Endothelial cell of umbilical vein (primary cell): ENCODE results near the gene TK2. TPM values are rescaled to one million over a fixed set of nuclear protein-coding genes. Genes with fewer than 3 reads are reported as not detected.
A peak's percentile ranks its signal among the peaks of the same experiment; 100 is the strongest.

Source experiments
- BruUV-seq: library from RNA; stranded (reverse); fragments of 400-500 nt; replicated peaks from 2 replicates; lab custom pipeline; 2021; lab: Mats Ljungman, UMichigan
- CTCF ChIA-PET: fragments of 300-600, 350-600 bp; sonication (Branson Sonifier 250); formaldehyde crosslinking; loops from one replicate; lab custom pipeline; 2021; ENCODE audit warnings: antibody characterized with exemption, inconsistent platforms; lab: Charles Lee
- POLR2A ChIA-PET: fragments of 300-600, 350-600 bp; sonication (Branson Sonifier 250); formaldehyde crosslinking; loops from one replicate; lab custom pipeline; 2021; ENCODE audit warnings: antibody characterized with exemption, inconsistent platforms; lab: Charles Lee
- DNase-seq: peaks from one replicate; pipeline ENCODE4 v3.0.0-alpha.2; 2011; ENCODE audit warnings: low read depth, low spot score
- FAIRE-seq: peaks from 2 replicates; lab custom pipeline; 2011; peaks lifted over from hg19 to GRCh38; lab: Jason Lieb, UNC
- H2AFZ ChIP-seq: 2 replicates; pipeline ENCODE4 v1.6.0; 2012; ENCODE audit warnings: low read depth, low read length, control low read depth, inconsistent platforms
- H3K27ac ChIP-seq: 2 replicates; pipeline ENCODE4 v1.5.1; 2011; ENCODE audit warnings: low read depth, mild to moderate bottlenecking, control low read depth, low read length, moderate library complexity; ENCODE audit not compliant: insufficient read depth
- H3K27me3 ChIP-seq, 2 experiments: 2 replicates each; pipeline versions ENCODE4 v1.6.0 to v1.6.1; 2011; ENCODE audit warnings: low read length in 2 of 2, mixed read lengths in 1 of 2; ENCODE audit not compliant: control insufficient read depth in 2 of 2, insufficient read depth in 2 of 2
- H3K36me3 ChIP-seq, 2 experiments: 2 replicates in 1 of 2; 3 replicates in 1 of 2; pipeline ENCODE4 v1.5.1; 2011; ENCODE audit warnings: low read length in 2 of 2, mild to moderate bottlenecking in 1 of 2, moderate library complexity in 1 of 2; ENCODE audit not compliant: control insufficient read depth in 2 of 2, insufficient read depth in 2 of 2; ENCODE audit errors: extremely low read depth in 1 of 2
- H3K4me1 ChIP-seq: 3 replicates; pipeline ENCODE4 v1.5.1; 2011; ENCODE audit warnings: mild to moderate bottlenecking, low read length; ENCODE audit not compliant: control insufficient read depth, insufficient read depth; ENCODE audit errors: extremely low read depth
- H3K4me2 ChIP-seq: 2 replicates; pipeline ENCODE4 v1.6.1; 2011; ENCODE audit warnings: low read length, control low read depth, mixed read lengths; ENCODE audit not compliant: insufficient read depth
- H3K4me3 ChIP-seq, 3 experiments: fragments of 200-600 bp in 1 of 3; sonication (generic), shearing (Covaris generic) in 1 of 3; replicated peaks in 1 of 3; 2 replicates each; pipeline ENCODE4 v1.5.1; 2011 to 2016; ENCODE audit warnings: control low read depth in 3 of 3, low read length in 3 of 3, mild to moderate bottlenecking in 2 of 3, inconsistent platforms in 1 of 3, low read depth in 1 of 3, moderate library complexity in 1 of 3; ENCODE audit not compliant: insufficient read depth in 1 of 3
- H3K79me2 ChIP-seq: 2 replicates; pipeline ENCODE4 v1.6.0; 2012; ENCODE audit warnings: low read length, inconsistent platforms; ENCODE audit not compliant: control insufficient read depth, insufficient read depth
- H3K9ac ChIP-seq: replicated peaks from 2 replicates; pipeline ENCODE3; 2011; ENCODE audit warnings: low read length, control low read depth; ENCODE audit not compliant: insufficient read depth; ENCODE audit errors: extremely low read depth
- H3K9me1 ChIP-seq: replicated peaks from 3 replicates; pipeline ENCODE4 v1.6.0; 2011; ENCODE audit warnings: mild to moderate bottlenecking, low read length; ENCODE audit not compliant: control insufficient read depth, insufficient read depth; ENCODE audit errors: extremely low read depth
- H3K9me3 ChIP-seq: replicated peaks from 2 replicates; pipeline ENCODE4 v1.5.1; 2012; ENCODE audit warnings: low read length, inconsistent platforms; ENCODE audit not compliant: control insufficient read depth, insufficient read depth
- H4K20me1 ChIP-seq: replicated peaks from 2 replicates; pipeline ENCODE3; 2011; ENCODE audit warnings: mild to moderate bottlenecking, low read length; ENCODE audit not compliant: control insufficient read depth, insufficient read depth; ENCODE audit errors: extremely low read depth
- EZH2 ChIP-seq: IDR thresholded peaks from 2 replicates; pipeline ENCODE4 v1.6.1; 2012; ENCODE audit warnings: borderline replicate concordance, low read depth, mild to moderate bottlenecking, moderate library complexity, low read length, inconsistent platforms; ENCODE audit not compliant: severe bottlenecking
- FOS ChIP-seq: IDR thresholded peaks from 2 replicates; pipeline ENCODE4 v1.6.1; 2011; ENCODE audit warnings: mild to moderate bottlenecking, low read length, moderate library complexity, borderline replicate concordance; ENCODE audit not compliant: insufficient read depth
- GATA2 ChIP-seq: IDR thresholded peaks from 2 replicates; pipeline ENCODE4 v1.7.0; 2011; ENCODE audit warnings: low read depth, mild to moderate bottlenecking, moderate library complexity, mixed read lengths, low read length; ENCODE audit not compliant: insufficient read length, insufficient read depth
- JUN ChIP-seq: IDR thresholded peaks from 2 replicates; pipeline ENCODE4 v1.6.1; 2011; ENCODE audit warnings: borderline replicate concordance, low read depth; ENCODE audit not compliant: insufficient read length, insufficient read depth
- MAX ChIP-seq: IDR thresholded peaks from 2 replicates; pipeline ENCODE4 v1.6.1; 2011; ENCODE audit not compliant: insufficient read depth, insufficient read length
- MYC ChIP-seq: IDR thresholded peaks from one replicate; pipeline ENCODE4 v1.6.1; 2011; ENCODE audit warnings: mild to moderate bottlenecking, low read depth, low read length
- POLR2A ChIP-seq: IDR thresholded peaks from 2 replicates; pipeline ENCODE4 v1.6.1; 2012; ENCODE audit warnings: low read depth, mild to moderate bottlenecking, control low read depth, low read length
- POLR2AphosphoS5 ChIP-seq: IDR thresholded peaks from 2 replicates; pipeline ENCODE4 v1.6.1; 2012; ENCODE audit warnings: low read depth, mild to moderate bottlenecking, control low read depth, low read length, moderate library complexity; ENCODE audit not compliant: insufficient read depth
- dilution Hi-C: fragments of 300-500 bp; cut with MboI; formaldehyde crosslinking; loops from one replicate; pipeline ENCODE4 v1.15.0; 2019; ENCODE audit warnings: low sequenced_read_pairs; ENCODE audit not compliant: extremely low pct_ligation_motif_present
- intact Hi-C: fragments of 100-400 bp; cut with micrococcal nuclease; formaldehyde crosslinking; loops from one replicate; pipeline ENCODE4 v1.10.0; 2022
- polyA plus RNA-seq, 4 experiments: library from polyadenylated mRNA; depleted of rRNA in 3 of 4; stranded (reverse) in 3 of 4; unstranded in 1 of 4; fragments of >200 nt; gene quantifications; 2 replicates each; pipeline versions ENCODE4 v1.2.1 to v1.2.3, GENCODE V29; 2011 to 2012; ENCODE audit warnings: missing spikeins in 1 of 4
- total RNA-seq: library from RNA; stranded (reverse); gene quantifications from 2 replicates; pipeline ENCODE4 v1.2.3, GENCODE V29; 2021
- TF ChIP-seq, protein P1 (sequence below), 2 donors: IDR thresholded peaks; 1 replicate in 1 of 2; 2 replicates in 1 of 2; pipeline ENCODE4 v1.5.1; 2011; ENCODE audit warnings: low read length in 2 of 2, mild to moderate bottlenecking in 2 of 2, moderate library complexity in 2 of 2, control low read depth in 1 of 2, inconsistent platforms in 1 of 2, low read depth in 1 of 2; ENCODE audit not compliant: insufficient read depth in 1 of 2; ENCODE audit errors: extremely low read depth in 1 of 2

TK2 gene
- total and polyA plus RNA-seq, 2 donors (not counting 3 experiments of a cell fraction or from before 2014, with no cell fraction given): 12.1 to 25.2 TPM

- Histone ChIP-seq H3K36me3 (no peaks in the 10 kb centered on the region), H3K27ac (no peak overlapping the region), H3K9me3 (no peaks in the 10 kb centered on the region), H3K4me3 (no peak overlapping the region), H2AFZ (peak overlapping the region; percentile 39), H3K79me2 (no peaks in the 10 kb centered on the region), H3K4me1 (peaks cover 7% of the 10 kb centered on the region), H4K20me1 (no peaks in the 10 kb centered on the region), H3K27me3 (no peaks in the 10 kb centered on the region), H3K4me2 (no peak overlapping the region), H3K9me1 (no peaks in the 10 kb centered on the region), H3K9ac (no peak overlapping the region)
- ChIA-PET CTCF (interaction anchor here (0.9 to 1.3 kb wide), 4 partner anchors 23 to 245 kb away, joined by 3 to 4 read pairs (median 3); partner anchors contain the start of gene NAE1), POLR2A (no interaction called here)
- no TSS peak for BruUV-seq
- intact Hi-C loops: loop anchor here (5.0 kb wide), 2 partner anchors 68 to 178 kb away; no protein-coding TSS in a partner anchor
- no peak for TF ChIP-seq POLR2A
- TF ChIP-seq POLR2AphosphoS5: no peak
- TF ChIP-seq JUN: no peak
- no peak for TF ChIP-seq FOS
- no peak for TF ChIP-seq GATA2
- no peak for TF ChIP-seq EZH2
- TF ChIP-seq MYC: no peak
- no peak for TF ChIP-seq MAX
- TF ChIP-seq, protein P1, sequence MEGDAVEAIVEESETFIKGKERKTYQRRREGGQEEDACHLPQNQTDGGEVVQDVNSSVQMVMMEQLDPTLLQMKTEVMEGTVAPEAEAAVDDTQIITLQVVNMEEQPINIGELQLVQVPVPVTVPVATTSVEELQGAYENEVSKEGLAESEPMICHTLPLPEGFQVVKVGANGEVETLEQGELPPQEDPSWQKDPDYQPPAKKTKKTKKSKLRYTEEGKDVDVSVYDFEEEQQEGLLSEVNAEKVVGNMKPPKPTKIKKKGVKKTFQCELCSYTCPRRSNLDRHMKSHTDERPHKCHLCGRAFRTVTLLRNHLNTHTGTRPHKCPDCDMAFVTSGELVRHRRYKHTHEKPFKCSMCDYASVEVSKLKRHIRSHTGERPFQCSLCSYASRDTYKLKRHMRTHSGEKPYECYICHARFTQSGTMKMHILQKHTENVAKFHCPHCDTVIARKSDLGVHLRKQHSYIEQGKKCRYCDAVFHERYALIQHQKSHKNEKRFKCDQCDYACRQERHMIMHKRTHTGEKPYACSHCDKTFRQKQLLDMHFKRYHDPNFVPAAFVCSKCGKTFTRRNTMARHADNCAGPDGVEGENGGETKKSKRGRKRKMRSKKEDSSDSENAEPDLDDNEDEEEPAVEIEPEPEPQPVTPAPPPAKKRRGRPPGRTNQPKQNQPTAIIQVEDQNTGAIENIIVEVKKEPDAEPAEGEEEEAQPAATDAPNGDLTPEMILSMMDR (IDR thresholded peaks at IDR 0.05; ENCODE audit: extremely low read depth in 1 of 2, insufficient read depth in 1 of 2, low read depth in 1 of 2, low read length in 2 of 2): no peak
- DNase-seq (no peak), FAIRE-seq (peak; percentile 54)
- dilution Hi-C loops: no loop called here
Measured at GRCh38 chr16:66585481-66586239, 35.7 kb upstream of the TK2 start.
